Kidney epithelial cell (primary cell): ENCODE measurements around the gene HRCT1. TPM values are rescaled to one million over a fixed set of nuclear protein-coding genes. Genes with fewer than 3 reads are reported as not detected.

Source experiments
- DNase-seq: peaks from one replicate; pipeline ENCODE4 v3.0.0-alpha.2; 2010; ENCODE audit warnings: low read depth
- H3K27me3 ChIP-seq: 2 replicates; pipeline ENCODE4 v1.6.0; 2011; ENCODE audit warnings: low read length; ENCODE audit not compliant: control insufficient read depth, insufficient read depth
- H3K36me3 ChIP-seq: 2 replicates; pipeline ENCODE4 v1.5.1; 2011; ENCODE audit warnings: low read length; ENCODE audit not compliant: control insufficient read depth, insufficient read depth
- H3K4me3 ChIP-seq: 2 replicates; pipeline ENCODE4 v1.5.1; 2011; ENCODE audit warnings: low read depth, mild to moderate bottlenecking, control low read depth, low read length
- total RNA-seq: library from RNA; depleted of rRNA; stranded (reverse); fragments of >200 nt; gene quantifications from 2 replicates; pipeline ENCODE4 v1.2.3, GENCODE V29; 2015
- TF ChIP-seq, protein P1 (sequence below): IDR thresholded peaks from 2 replicates; pipeline ENCODE4 v1.5.1; 2011; ENCODE audit warnings: mild to moderate bottlenecking, moderate library complexity, low read length, control low read depth, inconsistent platforms; ENCODE audit not compliant: insufficient read depth, poor library complexity, severe bottlenecking

Gene HRCT1
- total RNA-seq, 1 donor from 2014 or later: 0.58 TPM

DNA sequence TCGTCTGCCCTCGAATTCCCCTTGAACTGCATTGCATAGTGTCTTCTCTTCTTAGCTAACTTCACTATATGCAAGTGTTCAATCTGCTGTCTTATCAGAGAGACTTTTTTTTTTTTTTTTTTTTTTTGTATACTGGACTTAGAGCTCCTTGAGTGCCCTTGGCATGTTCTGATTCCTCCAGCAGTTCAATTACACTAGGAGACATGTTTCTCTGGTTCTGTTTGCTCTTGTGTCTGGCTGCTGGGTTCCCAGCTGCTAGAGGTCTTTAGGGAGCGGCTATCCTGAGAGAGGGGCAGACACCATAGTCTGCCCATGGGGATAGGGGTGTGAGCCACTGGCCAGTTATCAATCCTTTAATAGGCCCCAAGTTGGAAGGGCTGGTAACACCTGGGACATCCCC lies 38.8 kb downstream of the HRCT1 start:
- TF ChIP-seq, protein P1, sequence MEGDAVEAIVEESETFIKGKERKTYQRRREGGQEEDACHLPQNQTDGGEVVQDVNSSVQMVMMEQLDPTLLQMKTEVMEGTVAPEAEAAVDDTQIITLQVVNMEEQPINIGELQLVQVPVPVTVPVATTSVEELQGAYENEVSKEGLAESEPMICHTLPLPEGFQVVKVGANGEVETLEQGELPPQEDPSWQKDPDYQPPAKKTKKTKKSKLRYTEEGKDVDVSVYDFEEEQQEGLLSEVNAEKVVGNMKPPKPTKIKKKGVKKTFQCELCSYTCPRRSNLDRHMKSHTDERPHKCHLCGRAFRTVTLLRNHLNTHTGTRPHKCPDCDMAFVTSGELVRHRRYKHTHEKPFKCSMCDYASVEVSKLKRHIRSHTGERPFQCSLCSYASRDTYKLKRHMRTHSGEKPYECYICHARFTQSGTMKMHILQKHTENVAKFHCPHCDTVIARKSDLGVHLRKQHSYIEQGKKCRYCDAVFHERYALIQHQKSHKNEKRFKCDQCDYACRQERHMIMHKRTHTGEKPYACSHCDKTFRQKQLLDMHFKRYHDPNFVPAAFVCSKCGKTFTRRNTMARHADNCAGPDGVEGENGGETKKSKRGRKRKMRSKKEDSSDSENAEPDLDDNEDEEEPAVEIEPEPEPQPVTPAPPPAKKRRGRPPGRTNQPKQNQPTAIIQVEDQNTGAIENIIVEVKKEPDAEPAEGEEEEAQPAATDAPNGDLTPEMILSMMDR: no peak
- Histone ChIP-seq H3K27me3 (no peaks in the 10 kb centered on the region), H3K4me3 (no peak overlapping the region), H3K36me3 (no peaks in the 10 kb centered on the region)
- no peak for DNase-seq

DNA sequence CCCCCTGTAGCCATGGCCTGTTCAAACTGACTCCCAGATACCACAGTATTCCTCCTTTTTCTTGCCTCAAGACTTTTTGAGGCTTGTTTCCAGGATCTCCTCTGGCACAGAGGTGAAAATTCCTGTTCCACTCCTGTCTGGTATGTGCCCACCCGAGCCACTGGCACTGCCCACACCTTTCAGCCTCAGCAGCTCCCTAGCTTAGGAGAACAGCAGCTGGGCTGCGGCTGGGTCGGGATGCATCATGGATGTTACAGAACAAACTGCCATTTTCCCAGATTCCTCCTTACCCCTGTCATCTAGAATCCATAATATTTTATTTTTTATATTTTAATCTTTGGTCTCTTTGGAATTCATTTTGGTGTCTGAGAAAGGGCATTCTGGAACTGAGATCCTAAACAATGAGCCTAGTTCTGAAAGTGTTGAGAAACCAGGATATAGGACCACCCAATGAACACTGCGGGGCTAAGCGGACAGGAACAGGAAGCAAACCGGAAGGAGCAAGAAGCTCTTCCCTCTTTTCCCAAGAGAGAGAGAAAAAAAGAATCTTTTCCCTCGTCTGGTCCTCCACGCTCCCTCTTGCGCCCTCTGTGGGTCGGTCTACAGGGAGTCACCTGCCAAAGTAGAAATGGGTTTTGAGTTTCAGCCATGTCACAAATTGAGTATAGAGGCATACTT lies 39.5 kb downstream of the HRCT1 start:
- Histone ChIP-seq H3K27me3 (no peaks in the 10 kb centered on the region), H3K4me3 (no peak overlapping the region), H3K36me3 (no peaks in the 10 kb centered on the region)
- DNase-seq: peak; percentile 63
- TF ChIP-seq, protein P1: peak; percentile 86

DNA sequence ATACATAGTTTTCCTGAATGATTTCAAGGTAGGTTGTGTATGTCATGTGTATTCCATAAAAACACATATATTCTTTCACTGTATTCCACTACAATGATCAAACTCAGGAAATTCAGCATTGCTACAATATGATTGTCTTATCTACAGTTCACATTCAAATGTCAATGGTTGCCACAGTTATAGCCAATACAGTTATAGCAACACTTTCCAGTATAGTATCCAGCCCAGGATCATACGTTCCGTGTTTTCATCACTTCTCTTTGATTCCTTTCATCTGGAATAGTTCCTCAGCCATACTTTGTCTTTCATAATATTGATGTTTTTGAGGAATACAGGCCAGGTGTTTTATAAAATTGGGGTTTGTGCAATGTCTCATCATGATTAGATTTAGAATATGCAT lies 42.4 kb downstream of the HRCT1 start:
- TF ChIP-seq, protein P1: no peak
- Histone ChIP-seq H3K27me3 (no peaks in the 10 kb centered on the region), H3K4me3 (no peak overlapping the region), H3K36me3 (no peaks in the 10 kb centered on the region)
- no peak for DNase-seq

DNA sequence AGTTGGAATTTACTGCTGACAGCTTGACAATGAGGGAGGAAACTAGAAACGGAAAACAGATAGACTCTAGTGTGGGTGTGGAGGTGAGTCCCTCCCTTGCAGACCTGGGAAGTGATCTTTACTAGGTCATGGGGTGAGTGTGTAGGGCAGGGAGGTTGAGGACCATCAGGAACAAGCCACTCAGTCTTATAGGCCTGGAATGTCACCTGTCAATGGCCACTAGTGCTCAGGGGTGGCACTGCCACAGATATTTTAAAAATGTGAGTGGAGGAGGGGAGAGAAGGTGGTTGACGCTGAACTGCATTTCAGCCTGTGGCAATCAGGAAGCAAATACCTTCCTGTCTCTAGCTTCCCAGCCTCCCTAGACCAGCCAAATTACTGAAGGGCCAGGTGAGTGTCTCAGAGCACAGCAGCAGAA lies 42.9 kb downstream of the HRCT1 start:
- TF ChIP-seq, protein P1: no peak
- no peaks in the 10 kb centered on the region for H3K27me3 ChIP-seq
- DNase-seq: no peak
- no peaks in the 10 kb centered on the region for H3K36me3 ChIP-seq
- H3K4me3 ChIP-seq: no peak overlapping the region

DNA sequence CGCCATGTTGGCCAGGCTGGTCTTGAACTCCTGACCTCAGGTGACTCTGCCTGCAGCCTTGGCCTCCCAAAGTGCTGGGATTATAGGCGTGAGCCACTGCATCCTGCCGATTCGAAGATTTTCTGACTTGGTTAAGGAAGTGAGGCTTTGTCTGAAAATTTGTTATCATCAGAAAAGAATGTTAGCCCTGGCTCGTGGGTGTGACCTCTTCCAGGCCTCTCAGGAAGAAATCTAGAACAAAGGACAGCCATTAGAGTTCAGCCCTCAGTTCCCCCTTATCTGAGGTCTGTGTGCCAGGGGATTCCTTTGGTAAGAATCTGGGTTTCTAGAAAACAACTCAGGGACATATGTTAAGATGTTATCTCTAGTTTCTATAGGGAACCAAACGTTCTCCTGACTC lies 45.7 kb downstream of the HRCT1 start:
- no peak for DNase-seq
- no peaks in the 10 kb centered on the region for H3K36me3 ChIP-seq
- H3K4me3 ChIP-seq: no peak overlapping the region
- TF ChIP-seq, protein P1: no peak
- H3K27me3 ChIP-seq: no peaks in the 10 kb centered on the region
